Right kidney (tissue), 1 donor: ENCODE results near the gene MAML2.

ENCODE experiments used
- DNase-seq: peaks from one replicate; pipeline ENCODE4 v3.0.0-alpha.2; 2016

MAML2 gene

GRCh38 chr11:96207459-96208449, 135.2 kb downstream of the MAML2 start:
- DNase-seq: peak; percentile 31

GRCh38 chr11:96206955-96207354, 136.0 kb downstream of the MAML2 start:
- no peak for DNase-seq

GRCh38 chr11:96205460-96205809, 137.6 kb downstream of the MAML2 start:
- DNase-seq: no peak

- no peak for DNase-seq
These were observed 138.1 kb downstream of the MAML2 start for GRCh38 chr11:96204721-96205459.

GRCh38 chr11:96204366-96204659, 138.7 kb downstream of the MAML2 start:
- no peak for DNase-seq

GRCh38 chr11:96203567-96204365, 139.2 kb downstream of the MAML2 start:
- DNase-seq: no peak

GRCh38 chr11:96200243-96200642, 142.8 kb downstream of the MAML2 start:
- no peak for DNase-seq

GRCh38 chr11:96199563-96200025, 143.4 kb downstream of the MAML2 start:
- no peak for DNase-seq

- DNase-seq: no peak
These were observed 144.9 kb downstream of the MAML2 start for GRCh38 chr11:96197801-96198701.

- DNase-seq: peak; percentile 41
These were observed 145.9 kb downstream of the MAML2 start for GRCh38 chr11:96197103-96197502.

- DNase-seq: no peak
These were observed 146.8 kb downstream of the MAML2 start for GRCh38 chr11:96196181-96196662.

GRCh38 chr11:96195671-96196070, 147.3 kb downstream of the MAML2 start:
- no peak for DNase-seq

GRCh38 chr11:96194581-96195374, 148.2 kb downstream of the MAML2 start:
- DNase-seq: no peak

GRCh38 chr11:96193745-96194443, 149.1 kb downstream of the MAML2 start:
- DNase-seq: no peak

- no peak for DNase-seq
These were observed 151.2 kb downstream of the MAML2 start for GRCh38 chr11:96191752-96192151.

GRCh38 chr11:96189351-96189750, 153.6 kb downstream of the MAML2 start:
- DNase-seq: no peak

GRCh38 chr11:96188243-96189006, 154.6 kb downstream of the MAML2 start:
- DNase-seq: no peak

GRCh38 chr11:96187822-96188221, 155.2 kb downstream of the MAML2 start:
- DNase-seq: no peak

GRCh38 chr11:96186806-96187205, 156.2 kb downstream of the MAML2 start:
- DNase-seq: no peak
